Activated CD8-positive, alpha-beta T cell treated with anti-CD3 and anti-CD28 coated beads for 36 hours (primary cell): ENCODE data around the gene TRPC4AP. TPM values are rescaled to one million over a fixed set of nuclear protein-coding genes. Genes with fewer than 3 reads are reported as not detected.

Source experiments
- ATAC-seq: fragments of 200-7000 bp; cut with Tn5 transposase; one replicate; pipeline ENCODE4 v1.10.0; 2021; ENCODE audit warnings: mild to moderate bottlenecking, moderate library complexity
- CTCF ChIA-PET: fragments of 350-600 bp; sonication (Branson Sonifier 250); formaldehyde crosslinking; loops from one replicate; lab custom pipeline; 2021; ENCODE audit warnings: antibody characterized with exemption; lab: Charles Lee
- POLR2A ChIA-PET: fragments of 350-600 bp; sonication (Branson Sonifier 250); formaldehyde crosslinking; loops from one replicate; lab custom pipeline; 2021; ENCODE audit warnings: antibody characterized with exemption; lab: Charles Lee
- DNase-seq: peaks from one replicate; pipeline ENCODE4 v3.0.0-alpha.2; 2020
- H3K27ac Mint-ChIP-seq: one replicate; pipeline ENCODE4 v1.8.0; 2021; ENCODE audit warnings: mild to moderate bottlenecking, mixed read lengths
- H3K27me3 Mint-ChIP-seq: one replicate; pipeline ENCODE4 v1.8.0; 2021; ENCODE audit warnings: mixed read lengths
- H3K36me3 Mint-ChIP-seq: one replicate; pipeline ENCODE4 v1.8.0; 2021; ENCODE audit warnings: low read depth, mixed read lengths
- H3K4me1 Mint-ChIP-seq: one replicate; pipeline ENCODE4 v1.8.0; 2021; ENCODE audit warnings: low read depth, mixed read lengths
- H3K4me3 Mint-ChIP-seq: one replicate; pipeline ENCODE4 v1.8.0; 2021; ENCODE audit warnings: mild to moderate bottlenecking, moderate library complexity, mixed read lengths
- H3K9me3 Mint-ChIP-seq: one replicate; pipeline ENCODE4 v1.8.0; 2021; ENCODE audit warnings: mixed read lengths
- CTCF ChIP-seq: fragments of 200-600 bp; IDR thresholded peaks from one replicate; pipeline ENCODE4 v1.8.0; 2022; ENCODE audit warnings: antibody characterized with exemption, mild to moderate bottlenecking
- intact Hi-C: fragments of 100-400 bp; cut with micrococcal nuclease; formaldehyde crosslinking; loops from one replicate; pipeline ENCODE4 v1.10.0; 2022
- total RNA-seq, 2 experiments: library from RNA; stranded (reverse); gene quantifications; one replicate each; pipeline ENCODE4 v1.2.3, GENCODE V29; 2021

Gene TRPC4AP
- total RNA-seq, 2 experiments from 2014 or later, result 34.2 to 38.2 TPM

GRCh38 chr20:34983995-34984735 is 108.4 kb downstream of the TRPC4AP start:
- Mint-ChIP-seq H3K4me3 (no peak overlapping the region), H3K4me1 (no peaks in the 10 kb centered on the region), H3K27me3 (peaks cover 14% of the 10 kb centered on the region), H3K27ac (no peak overlapping the region), H3K9me3 (no peaks in the 10 kb centered on the region), H3K36me3 (no peaks in the 10 kb centered on the region)
- ATAC-seq (no peak), DNase-seq (no peak)
- intact Hi-C loops, result no loop called here
- ChIA-PET CTCF (interaction anchor here (1.2 kb wide), 1 partner anchor 109 kb away, joined by 3 read pairs; no protein-coding TSS in a partner anchor), POLR2A (no interaction called here)
- TF ChIP-seq CTCF, result no peak

- H3K27me3 Mint-ChIP-seq, result peaks cover 14% of the 10 kb centered on the region
- no peak overlapping the region for H3K4me3 Mint-ChIP-seq
- ATAC-seq, result no peak
- TF ChIP-seq CTCF, result no peak
- H3K36me3 Mint-ChIP-seq, result no peaks in the 10 kb centered on the region
- CTCF ChIA-PET, result no interaction called here
- no peaks in the 10 kb centered on the region for H3K4me1 Mint-ChIP-seq
- DNase-seq, result no peak
- H3K27ac Mint-ChIP-seq, result no peak overlapping the region
- intact Hi-C loops, result no loop called here
- POLR2A ChIA-PET, result no interaction called here
- no peaks in the 10 kb centered on the region for H3K9me3 Mint-ChIP-seq
These were observed 109.4 kb downstream of the TRPC4AP start for GRCh38 chr20:34983089-34983820.

- no peak overlapping the region for H3K27ac Mint-ChIP-seq
- POLR2A ChIA-PET, result no interaction called here
These were observed 110.1 kb downstream of the TRPC4AP start for GRCh38 chr20:34982270-34983088.

GRCh38 chr20:34980543-34981233 is 111.9 kb downstream of the TRPC4AP start:
- ChIA-PET CTCF (no interaction called here), POLR2A (no interaction called here)
- intact Hi-C loops, result no loop called here
- Mint-ChIP-seq H3K4me1 (no peaks in the 10 kb centered on the region), H3K36me3 (no peaks in the 10 kb centered on the region), H3K27ac (no peak overlapping the region), H3K27me3 (peaks cover 16% of the 10 kb centered on the region), H3K4me3 (no peak overlapping the region), H3K9me3 (no peaks in the 10 kb centered on the region)
- TF ChIP-seq CTCF, result no peak
- ATAC-seq (no peak), DNase-seq (no peak)

More at GRCh38 chr20:34982270-34983088, 110.1 kb downstream of the TRPC4AP start:
- Mint-ChIP-seq H3K27me3 (peaks cover 14% of the 10 kb centered on the region), H3K4me1 (no peaks in the 10 kb centered on the region), H3K36me3 (no peaks in the 10 kb centered on the region), H3K4me3 (no peak overlapping the region), H3K9me3 (no peaks in the 10 kb centered on the region)
- CTCF ChIA-PET, result no interaction called here
- DNase-seq (no peak), ATAC-seq (no peak)
- intact Hi-C loops, result no loop called here
- TF ChIP-seq CTCF, result no peak
